Activated CD4-positive, alpha-beta memory T cell treated with anti-CD3 and anti-CD28 coated beads for 36 hours (primary cell): ENCODE measurements around the gene LGALS7B. TPM values are rescaled to one million over a fixed set of nuclear protein-coding genes. Genes with fewer than 3 reads are reported as not detected.
"Not testable (repeated sequence)": the region's sequence is repeated elsewhere in the genome, so short reads cannot be mapped to it uniquely, and the experiment has no call there.

Source experiments
- CTCF ChIA-PET: fragments of 350-600 bp; sonication (Branson Sonifier 250); formaldehyde crosslinking; loops from one replicate; lab custom pipeline; 2021; ENCODE audit warnings: antibody characterized with exemption, inconsistent platforms; lab: Charles Lee
- POLR2A ChIA-PET: fragments of 350-600 bp; sonication (Branson Sonifier 250); formaldehyde crosslinking; loops from one replicate; lab custom pipeline; 2021; ENCODE audit warnings: antibody characterized with exemption; lab: Charles Lee
- DNase-seq: peaks from one replicate; pipeline ENCODE4 v3.0.0-alpha.2; 2020
- H3K27ac Mint-ChIP-seq: one replicate; pipeline ENCODE4 v1.8.0; 2021; ENCODE audit warnings: mixed read lengths
- H3K27me3 Mint-ChIP-seq: one replicate; pipeline ENCODE4 v1.8.0; 2021; ENCODE audit warnings: mixed read lengths
- H3K36me3 Mint-ChIP-seq: one replicate; pipeline ENCODE4 v1.8.0; 2021; ENCODE audit warnings: mixed read lengths
- H3K4me1 Mint-ChIP-seq: one replicate; pipeline ENCODE4 v1.8.0; 2021; ENCODE audit warnings: low read depth, mixed read lengths
- H3K4me3 Mint-ChIP-seq: one replicate; pipeline ENCODE4 v1.8.0; 2021; ENCODE audit warnings: mild to moderate bottlenecking, mixed read lengths
- H3K9me3 Mint-ChIP-seq: one replicate; pipeline ENCODE4 v1.8.0; 2021; ENCODE audit warnings: mixed read lengths
- intact Hi-C: fragments of 100-400 bp; cut with micrococcal nuclease; formaldehyde crosslinking; loops from one replicate; pipeline ENCODE4 v1.15.1; 2023
- total RNA-seq, 2 experiments: library from RNA; stranded (reverse); gene quantifications; one replicate each; pipeline ENCODE4 v1.2.3, GENCODE V29; 2021

The LGALS7B gene
- total RNA-seq, 2 experiments from 2014 or later: not detected

DNA sequence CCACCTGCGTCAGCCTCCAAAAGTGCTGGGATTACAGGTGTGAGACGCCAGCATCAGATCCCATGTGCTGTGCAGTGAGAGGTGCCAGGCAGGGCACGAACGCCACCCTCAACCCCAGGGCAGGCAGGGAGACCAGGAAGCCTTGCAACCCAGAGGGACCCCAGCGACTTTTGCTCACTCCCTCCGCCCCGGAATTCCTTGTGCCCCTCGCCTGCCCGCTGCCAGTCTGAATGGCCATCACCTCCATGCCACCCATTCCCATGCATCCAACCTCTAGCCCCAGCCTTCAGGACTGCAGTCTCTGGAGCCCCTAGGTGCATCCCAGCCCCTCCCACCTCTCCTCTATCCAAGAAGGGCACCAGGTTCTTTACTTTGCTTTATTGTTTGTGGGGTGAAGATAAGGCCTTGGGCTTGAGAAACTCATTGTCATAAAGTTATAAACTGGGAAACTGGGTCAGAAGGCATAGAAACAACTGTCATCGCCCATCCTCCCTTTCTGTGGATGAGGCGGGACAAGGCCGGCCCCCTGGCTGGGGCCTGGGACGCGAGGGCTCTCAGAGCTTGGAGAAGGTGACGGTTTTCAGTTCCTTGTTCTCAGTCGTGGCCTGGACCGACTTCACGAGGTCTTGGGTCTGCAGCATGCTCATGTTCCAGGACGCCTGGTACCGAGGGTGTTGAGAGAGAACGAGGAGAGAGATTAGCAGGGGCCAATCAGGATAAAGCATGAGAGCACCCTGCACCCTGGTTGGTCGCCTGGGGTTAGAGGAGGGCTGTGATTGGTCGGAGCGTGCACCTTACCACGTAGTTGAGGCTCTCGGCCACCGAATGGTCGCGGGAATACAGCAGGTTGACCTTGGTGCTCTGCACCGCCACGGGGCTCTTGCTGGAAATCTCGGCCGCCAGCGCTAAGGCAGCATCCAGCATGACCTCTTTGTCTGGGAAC, 26.3 kb downstream of the LGALS7B start:
- Mint-ChIP-seq H3K9me3 (no peaks in the 10 kb centered on the region), H3K27me3 (no peaks in the 10 kb centered on the region), H3K4me3 (no peak overlapping the region), H3K27ac (no peak overlapping the region), H3K4me1 (no peaks in the 10 kb centered on the region), H3K36me3 (peaks cover 15% of the 10 kb centered on the region)
- no peak for DNase-seq
- ChIA-PET POLR2A (no interaction called here), CTCF (no interaction called here)
- intact Hi-C loops: no loop called here

DNA sequence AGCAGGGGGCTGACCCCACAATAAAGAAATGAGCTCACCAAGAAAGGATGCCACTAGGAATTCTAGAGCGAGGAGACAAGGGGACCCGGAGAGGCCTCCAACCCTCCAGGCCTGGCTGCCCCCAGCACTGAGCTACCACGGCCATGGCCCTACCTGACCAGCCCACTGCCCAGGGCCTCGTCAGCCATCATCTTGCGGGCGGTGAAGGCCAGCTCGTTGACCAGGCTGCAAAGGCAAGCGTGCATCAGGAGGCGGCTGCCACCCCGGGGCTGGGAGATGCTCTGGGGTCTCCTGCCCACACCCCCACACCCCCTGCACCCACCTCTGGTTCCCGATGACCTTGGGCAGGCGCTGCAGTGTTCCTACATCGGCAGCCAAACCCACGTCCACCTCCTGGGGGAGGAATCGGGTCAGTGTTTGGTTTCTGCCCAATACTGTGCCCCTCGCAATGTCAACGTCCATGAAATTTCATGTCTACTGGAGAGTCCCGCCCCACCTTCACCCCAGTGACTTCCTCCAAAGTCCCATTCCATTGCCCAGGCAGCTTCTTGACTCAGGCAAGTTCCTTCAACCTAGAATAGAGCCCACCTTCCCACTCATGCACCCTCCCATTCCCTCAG, 27.2 kb downstream of the LGALS7B start:
- no peak for DNase-seq
- H3K4me3 Mint-ChIP-seq: no peak overlapping the region
- H3K4me1 Mint-ChIP-seq: no peaks in the 10 kb centered on the region
- peaks cover 17% of the 10 kb centered on the region for H3K36me3 Mint-ChIP-seq
- H3K9me3 Mint-ChIP-seq: no peaks in the 10 kb centered on the region
- H3K27ac Mint-ChIP-seq: no peak overlapping the region
- intact Hi-C loops: no loop called here
- ChIA-PET POLR2A (no interaction called here), CTCF (no interaction called here)
- no peaks in the 10 kb centered on the region for H3K27me3 Mint-ChIP-seq

DNA sequence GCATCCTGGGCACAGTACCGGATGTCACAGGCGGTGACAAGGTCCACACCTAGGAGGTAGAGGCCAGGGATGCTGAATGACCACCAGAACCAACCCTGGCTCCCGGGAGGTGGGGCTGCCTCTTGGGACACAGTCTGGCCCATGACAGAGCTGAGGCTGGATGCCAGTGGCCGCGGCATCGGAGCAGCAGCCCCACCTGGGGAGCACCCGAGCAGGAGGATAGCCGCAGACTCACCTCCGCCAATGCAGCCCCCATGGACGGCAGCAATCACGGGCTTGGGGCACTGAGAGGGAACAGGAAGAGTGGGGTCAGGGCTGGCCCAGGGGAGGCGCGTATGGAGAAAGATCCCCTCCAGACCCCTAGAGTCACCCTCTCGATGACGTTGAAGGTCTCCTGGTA, 28.1 kb downstream of the LGALS7B start:
- Mint-ChIP-seq H3K9me3 (no peaks in the 10 kb centered on the region), H3K27ac (no peak overlapping the region), H3K4me1 (no peaks in the 10 kb centered on the region), H3K4me3 (no peak overlapping the region), H3K36me3 (peaks cover 18% of the 10 kb centered on the region), H3K27me3 (no peaks in the 10 kb centered on the region)
- CTCF ChIA-PET: no interaction called here
- no peak for DNase-seq
- POLR2A ChIA-PET: no interaction called here
- intact Hi-C loops: no loop called here

DNA sequence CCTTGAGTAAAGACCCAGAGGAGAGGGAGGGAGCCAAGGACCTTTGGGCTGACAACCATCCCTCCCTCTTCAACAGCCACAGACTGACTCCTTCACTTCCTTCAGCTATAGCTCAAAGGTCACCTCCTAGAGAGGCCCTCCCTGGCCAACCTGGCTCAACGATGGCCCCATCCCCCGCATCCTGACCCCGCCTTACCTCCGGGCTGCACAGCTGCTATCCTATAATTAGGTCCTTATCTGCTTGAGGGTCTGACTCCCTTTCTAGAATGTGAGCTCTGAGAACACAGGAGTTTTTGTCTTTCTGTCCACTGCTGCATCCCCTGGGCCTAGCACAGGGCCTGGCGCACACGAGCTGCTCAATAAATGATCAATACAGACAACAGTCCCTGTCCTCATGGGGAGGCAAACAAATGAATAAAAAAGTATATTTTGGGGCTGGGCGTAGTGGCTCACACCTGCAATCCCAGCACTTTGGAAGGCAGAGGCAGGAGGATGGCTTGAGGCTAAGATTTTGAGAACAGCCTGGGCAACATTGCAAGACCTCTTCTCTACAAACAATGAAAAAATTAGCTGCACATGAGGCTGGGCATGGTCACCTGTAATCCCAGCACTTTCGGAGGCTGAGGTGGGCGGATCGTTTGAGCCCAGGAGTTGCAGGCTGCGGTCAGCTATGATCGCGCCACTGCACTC, 30.4 kb downstream of the LGALS7B start:
- H3K27me3 Mint-ChIP-seq: no peaks in the 10 kb centered on the region
- CTCF ChIA-PET: interaction anchor here (1.2 kb wide), 1 partner anchor 50 kb away, joined by 3 read pairs; no protein-coding TSS in a partner anchor
- peaks cover 33% of the 10 kb centered on the region for H3K36me3 Mint-ChIP-seq
- no peak for DNase-seq
- H3K9me3 Mint-ChIP-seq: no peaks in the 10 kb centered on the region
- intact Hi-C loops: no loop called here
- no peak overlapping the region for H3K4me3 Mint-ChIP-seq
- peaks cover 2% of the 10 kb centered on the region for H3K4me1 Mint-ChIP-seq
- POLR2A ChIA-PET: no interaction called here
- H3K27ac Mint-ChIP-seq: no peak overlapping the region

DNA sequence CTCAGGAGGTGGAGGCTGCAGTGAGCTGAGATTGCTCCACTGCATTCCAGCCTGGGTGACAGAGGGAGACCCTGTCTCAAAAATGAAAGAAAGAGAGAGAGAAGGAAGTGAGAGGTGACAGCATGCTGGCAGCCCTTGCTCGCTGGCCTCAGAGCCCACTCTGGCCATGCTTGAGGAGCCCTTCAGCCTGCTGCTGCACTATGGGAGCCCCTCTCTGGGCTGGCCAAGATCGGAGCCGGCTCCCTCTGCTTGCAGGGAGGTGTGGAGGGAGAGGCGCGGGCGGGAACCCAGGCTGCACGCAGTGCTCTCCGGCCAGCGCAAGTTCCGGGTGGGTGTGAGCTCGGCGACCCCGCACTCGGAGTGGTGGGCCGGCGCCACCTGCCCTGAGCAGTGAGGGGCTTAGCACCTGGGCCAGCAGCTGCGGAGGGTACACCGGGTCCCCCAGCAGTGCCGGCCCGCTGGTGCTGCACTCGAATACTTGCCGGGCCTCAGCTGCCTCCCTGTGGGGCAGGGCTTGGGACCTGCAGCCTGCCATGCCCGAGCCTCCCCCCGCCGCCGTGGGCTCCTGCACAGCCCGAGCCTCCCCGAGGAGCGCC, 32.3 kb downstream of the LGALS7B start:
- H3K27ac Mint-ChIP-seq, POLR2A ChIA-PET: not testable (repeated sequence)

DNA sequence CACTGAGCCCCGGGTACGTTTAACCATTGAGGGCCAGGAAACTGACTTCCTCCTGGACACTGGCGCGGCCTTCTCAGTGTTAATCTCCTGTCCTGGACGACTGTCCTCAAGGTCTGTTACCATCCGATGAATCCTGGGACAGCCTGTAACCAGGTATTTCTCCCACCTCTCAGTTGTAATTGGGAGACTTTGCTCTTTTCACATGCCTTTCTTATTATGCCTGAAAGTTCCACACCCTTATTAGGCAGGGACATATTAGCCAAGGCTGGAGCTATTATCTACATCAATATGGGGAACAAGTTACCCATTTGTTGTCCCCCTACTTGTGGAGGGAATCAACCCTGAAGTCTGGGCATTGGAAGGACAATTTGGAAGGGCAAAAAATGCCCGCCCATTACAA, 36.9 kb downstream of the LGALS7B start:
- H3K9me3 Mint-ChIP-seq, H3K27me3 Mint-ChIP-seq, intact Hi-C loops, DNase-seq, H3K4me3 Mint-ChIP-seq, H3K27ac Mint-ChIP-seq: not testable (repeated sequence)
- Mint-ChIP-seq H3K4me1 (peaks cover 12% of the 10 kb centered on the region), H3K36me3 (peaks cover 36% of the 10 kb centered on the region)
- ChIA-PET CTCF (interaction anchor here (1.1 kb wide), 1 partner anchor 56 kb away, joined by 3 read pairs; no protein-coding TSS in a partner anchor), POLR2A (interaction anchor here (0.6 kb wide), 1 partner anchor 659 kb away, joined by 3 read pairs; no protein-coding TSS in a partner anchor)

More for the DNA sequence above, 32.3 kb downstream of the LGALS7B start:
- CTCF ChIA-PET: interaction anchor here (1.6 kb wide), 1 partner anchor 109 kb away, joined by 6 read pairs; the partner anchor contains the start of genes MRPS12 and SARS2
- intact Hi-C loops, H3K9me3 Mint-ChIP-seq, DNase-seq, H3K4me1 Mint-ChIP-seq, H3K4me3 Mint-ChIP-seq, H3K27me3 Mint-ChIP-seq: not testable (repeated sequence)
- H3K36me3 Mint-ChIP-seq: peaks cover 25% of the 10 kb centered on the region

DNA sequence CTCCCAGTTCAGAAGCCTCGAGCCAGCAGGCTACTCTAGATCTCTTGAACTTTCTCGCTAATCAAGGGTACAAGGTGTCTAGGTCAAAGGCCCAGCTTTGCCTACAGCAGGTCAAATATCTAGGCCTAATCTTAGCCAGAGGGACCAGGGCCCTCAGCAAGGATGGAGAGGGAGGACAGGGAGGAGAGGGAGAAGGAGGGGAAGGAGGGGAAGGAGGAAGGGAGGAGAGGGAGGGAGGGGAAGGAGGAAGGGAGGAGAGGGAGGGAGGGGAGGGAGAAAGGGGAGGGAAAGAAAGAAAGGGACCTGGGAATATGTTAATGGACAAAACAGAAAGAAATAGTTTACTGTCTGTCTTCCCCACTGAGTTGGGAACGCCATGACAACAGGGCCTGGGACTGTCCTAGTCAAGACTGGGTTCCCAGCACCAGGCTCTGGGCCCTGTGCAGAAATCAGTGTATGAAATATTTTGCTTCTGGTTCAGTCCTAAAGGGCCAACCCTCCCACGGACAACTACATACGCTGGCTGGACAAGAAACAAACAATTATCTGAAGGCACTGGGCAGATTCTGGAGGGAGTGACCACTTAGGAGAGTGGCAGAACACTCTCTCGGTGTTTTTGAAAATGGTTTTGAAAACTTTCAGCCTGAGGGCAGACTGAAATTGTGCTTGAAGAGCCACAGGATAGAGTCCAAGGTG, 38.0 kb downstream of the LGALS7B start:
- no peak for DNase-seq
- peaks cover 18% of the 10 kb centered on the region for H3K4me1 Mint-ChIP-seq
- no peak overlapping the region for H3K4me3 Mint-ChIP-seq
- intact Hi-C loops: no loop called here
- H3K9me3 Mint-ChIP-seq: no peaks in the 10 kb centered on the region
- ChIA-PET POLR2A (no interaction called here), CTCF (interaction anchor here (1.0 to 1.1 kb wide), 2 partner anchors 57 to 61 kb away, joined by 3 read pairs; no protein-coding TSS in a partner anchor)
- peaks cover 39% of the 10 kb centered on the region for H3K36me3 Mint-ChIP-seq
- H3K27me3 Mint-ChIP-seq: no peaks in the 10 kb centered on the region
- no peak overlapping the region for H3K27ac Mint-ChIP-seq

DNA sequence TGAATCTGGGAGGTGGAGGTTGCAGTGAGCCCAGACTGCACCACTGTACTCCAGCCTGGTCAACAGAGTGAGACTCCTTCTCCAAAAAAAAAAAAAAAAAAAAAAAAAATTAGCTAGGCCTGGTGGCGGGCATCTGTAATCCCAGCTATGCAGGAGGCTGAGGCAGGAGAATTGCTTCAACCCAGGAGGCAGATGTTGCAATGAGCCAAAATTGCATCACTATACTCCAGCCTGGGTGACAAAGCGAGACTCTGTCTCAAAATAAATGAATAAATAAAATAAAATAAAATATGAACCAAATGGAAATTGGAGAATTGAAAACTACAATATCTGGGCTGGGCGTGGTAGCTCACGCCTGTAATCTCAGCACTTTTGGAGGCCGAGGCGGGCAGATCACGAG, 40.2 kb downstream of the LGALS7B start:
- H3K27me3 Mint-ChIP-seq, POLR2A ChIA-PET, H3K27ac Mint-ChIP-seq, H3K9me3 Mint-ChIP-seq, DNase-seq, intact Hi-C loops, H3K4me3 Mint-ChIP-seq: not testable (repeated sequence)
- Mint-ChIP-seq H3K4me1 (peaks cover 21% of the 10 kb centered on the region), H3K36me3 (peaks cover 23% of the 10 kb centered on the region)
- CTCF ChIA-PET: interaction anchor here (0.8 kb wide), 2 partner anchors 60 to 101 kb away, joined by 3 to 4 read pairs; partner anchors contain the start of genes MRPS12 and SARS2

DNA sequence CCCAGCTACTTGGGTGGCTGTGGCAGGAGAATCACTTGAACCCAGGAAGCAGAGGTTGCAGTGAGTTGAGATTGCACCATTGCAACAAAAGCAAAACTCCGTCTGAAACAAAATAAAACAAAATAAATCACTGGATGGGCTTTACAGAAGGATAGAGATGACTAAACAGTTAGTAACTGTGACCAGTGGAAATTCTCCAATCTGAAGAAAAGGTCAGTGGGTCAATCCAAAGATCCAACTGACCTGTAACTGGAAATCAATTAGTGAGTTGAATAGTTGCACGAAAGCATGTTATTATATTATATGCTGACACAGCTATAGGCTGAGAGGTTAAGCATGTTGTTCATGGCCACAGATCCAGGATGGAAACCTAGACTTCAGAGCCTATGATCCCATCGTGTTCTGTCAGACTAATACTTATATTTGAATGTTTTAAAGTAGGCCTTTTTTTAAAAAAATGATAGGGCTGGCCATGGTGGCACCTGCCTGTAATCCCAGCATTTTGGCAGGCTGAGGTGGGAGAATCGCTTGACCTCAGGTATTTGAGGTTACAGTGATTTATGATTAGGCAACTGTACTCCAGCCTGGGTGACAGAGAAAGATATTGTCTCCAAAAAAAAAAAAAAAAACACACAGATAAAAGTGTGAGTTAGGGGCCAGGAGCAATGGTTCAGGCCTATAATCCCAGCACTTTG, 41.2 kb downstream of the LGALS7B start:
- ChIA-PET CTCF (interaction anchor here (0.7 to 2.6 kb wide), 6 partner anchors 61 to 195 kb away, joined by 3 to 11 read pairs (median 4); partner anchors contain the start of genes MRPS12, NFKBIB and SARS2), POLR2A (interaction anchor here (0.6 to 1.3 kb wide), 2 partner anchors 90 to 279 kb away, joined by 3 read pairs; no protein-coding TSS in a partner anchor)
- H3K36me3 Mint-ChIP-seq: peaks cover 23% of the 10 kb centered on the region
- H3K4me3 Mint-ChIP-seq: peak overlapping the region; percentile 79
- DNase-seq: no peak
- peaks cover 21% of the 10 kb centered on the region for H3K4me1 Mint-ChIP-seq
- H3K27ac Mint-ChIP-seq: no peak overlapping the region
- intact Hi-C loops: loop anchor here (2.0 to 5.0 kb wide), 4 partner anchors 37 to 93 kb away; partner anchors contain the start of genes NFKBIB and SIRT2
- no peaks in the 10 kb centered on the region for H3K9me3 Mint-ChIP-seq
- H3K27me3 Mint-ChIP-seq: no peaks in the 10 kb centered on the region

DNA sequence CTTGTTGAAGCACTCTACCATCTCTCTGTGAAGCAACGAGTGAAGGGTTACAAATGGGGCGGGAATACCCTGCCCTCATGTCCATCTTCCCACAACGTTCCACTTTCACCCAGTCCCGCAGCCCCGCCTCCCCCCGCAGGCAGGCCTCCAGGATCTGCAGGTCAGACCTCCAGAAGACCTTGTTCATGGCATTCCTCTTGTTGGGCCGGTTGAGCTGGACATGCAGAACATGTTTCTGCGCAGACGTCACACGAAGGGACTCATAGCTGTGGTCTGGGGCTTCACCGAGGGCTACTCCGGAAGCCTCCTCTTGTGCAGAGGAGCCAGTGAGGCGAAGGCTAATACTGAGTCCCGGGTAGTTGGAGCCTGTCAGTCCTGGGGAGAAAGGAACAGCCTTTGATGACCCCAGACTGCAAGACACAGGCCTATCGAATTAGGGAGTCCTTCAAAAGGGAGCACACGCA, 42.2 kb downstream of the LGALS7B start:
- CTCF ChIA-PET: interaction anchor here (0.6 to 2.6 kb wide), 6 partner anchors 20 to 196 kb away, joined by 3 to 11 read pairs (median 6); partner anchors contain the start of gene SARS2
- POLR2A ChIA-PET: interaction anchor here (0.6 to 1.6 kb wide), 8 partner anchors 18 to 473 kb away, joined by 3 to 7 read pairs (median 4); no protein-coding TSS in a partner anchor

More for the DNA sequence above, 42.2 kb downstream of the LGALS7B start:
- Mint-ChIP-seq H3K27me3 (no peaks in the 10 kb centered on the region), H3K4me3 (peak overlapping the region; percentile 79), H3K9me3 (no peaks in the 10 kb centered on the region), H3K4me1 (peaks cover 21% of the 10 kb centered on the region), H3K36me3 (peaks cover 26% of the 10 kb centered on the region), H3K27ac (peak overlapping the region; percentile 88)
- intact Hi-C loops: loop anchor here (1.0 to 5.0 kb wide), 5 partner anchors 19 to 94 kb away; partner anchors contain the start of genes NFKBIB and SIRT2
- peak; percentile 65 for DNase-seq
